Endothelial cell of umbilical vein (primary cell): Measurements from ENCODE around the gene USP6. TPM values are rescaled to one million over a fixed set of nuclear protein-coding genes. Genes with fewer than 3 reads are reported as not detected.
"Not testable (repeated sequence)": the region's sequence is repeated elsewhere in the genome, so short reads cannot be mapped to it uniquely, and the experiment has no call there.

Experiments used
- BruUV-seq: library from RNA; stranded (reverse); fragments of 400-500 nt; replicated peaks from 2 replicates; lab custom pipeline; 2021; lab: Mats Ljungman, UMichigan
- CTCF ChIA-PET: fragments of 300-600, 350-600 bp; sonication (Branson Sonifier 250); formaldehyde crosslinking; loops from one replicate; lab custom pipeline; 2021; ENCODE audit warnings: antibody characterized with exemption, inconsistent platforms; lab: Charles Lee
- POLR2A ChIA-PET: fragments of 300-600, 350-600 bp; sonication (Branson Sonifier 250); formaldehyde crosslinking; loops from one replicate; lab custom pipeline; 2021; ENCODE audit warnings: antibody characterized with exemption, inconsistent platforms; lab: Charles Lee
- DNase-seq: peaks from one replicate; pipeline ENCODE4 v3.0.0-alpha.2; 2011; ENCODE audit warnings: low read depth, low spot score
- FAIRE-seq: peaks from 2 replicates; lab custom pipeline; 2011; peaks lifted over from hg19 to GRCh38; lab: Jason Lieb, UNC
- H2AFZ ChIP-seq: 2 replicates; pipeline ENCODE4 v1.6.0; 2012; ENCODE audit warnings: low read depth, low read length, control low read depth, inconsistent platforms
- H3K27ac ChIP-seq: 2 replicates; pipeline ENCODE4 v1.5.1; 2011; ENCODE audit warnings: low read depth, mild to moderate bottlenecking, control low read depth, low read length, moderate library complexity; ENCODE audit not compliant: insufficient read depth
- H3K27me3 ChIP-seq, 2 experiments: 2 replicates each; pipeline versions ENCODE4 v1.6.0 to v1.6.1; 2011; ENCODE audit warnings: low read length in 2 of 2, mixed read lengths in 1 of 2; ENCODE audit not compliant: control insufficient read depth in 2 of 2, insufficient read depth in 2 of 2
- H3K36me3 ChIP-seq, 2 experiments: 2 replicates in 1 of 2; 3 replicates in 1 of 2; pipeline ENCODE4 v1.5.1; 2011; ENCODE audit warnings: low read length in 2 of 2, mild to moderate bottlenecking in 1 of 2, moderate library complexity in 1 of 2; ENCODE audit not compliant: control insufficient read depth in 2 of 2, insufficient read depth in 2 of 2; ENCODE audit errors: extremely low read depth in 1 of 2
- H3K4me1 ChIP-seq: 3 replicates; pipeline ENCODE4 v1.5.1; 2011; ENCODE audit warnings: mild to moderate bottlenecking, low read length; ENCODE audit not compliant: control insufficient read depth, insufficient read depth; ENCODE audit errors: extremely low read depth
- H3K4me2 ChIP-seq: 2 replicates; pipeline ENCODE4 v1.6.1; 2011; ENCODE audit warnings: low read length, control low read depth, mixed read lengths; ENCODE audit not compliant: insufficient read depth
- H3K4me3 ChIP-seq, 3 experiments: fragments of 200-600 bp in 1 of 3; sonication (generic), shearing (Covaris generic) in 1 of 3; replicated peaks in 1 of 3; 2 replicates each; pipeline ENCODE4 v1.5.1; 2011 to 2016; ENCODE audit warnings: control low read depth in 3 of 3, low read length in 3 of 3, mild to moderate bottlenecking in 2 of 3, inconsistent platforms in 1 of 3, low read depth in 1 of 3, moderate library complexity in 1 of 3; ENCODE audit not compliant: insufficient read depth in 1 of 3
- H3K79me2 ChIP-seq: 2 replicates; pipeline ENCODE4 v1.6.0; 2012; ENCODE audit warnings: low read length, inconsistent platforms; ENCODE audit not compliant: control insufficient read depth, insufficient read depth
- H3K9ac ChIP-seq: replicated peaks from 2 replicates; pipeline ENCODE3; 2011; ENCODE audit warnings: low read length, control low read depth; ENCODE audit not compliant: insufficient read depth; ENCODE audit errors: extremely low read depth
- H3K9me1 ChIP-seq: replicated peaks from 3 replicates; pipeline ENCODE4 v1.6.0; 2011; ENCODE audit warnings: mild to moderate bottlenecking, low read length; ENCODE audit not compliant: control insufficient read depth, insufficient read depth; ENCODE audit errors: extremely low read depth
- H3K9me3 ChIP-seq: replicated peaks from 2 replicates; pipeline ENCODE4 v1.5.1; 2012; ENCODE audit warnings: low read length, inconsistent platforms; ENCODE audit not compliant: control insufficient read depth, insufficient read depth
- H4K20me1 ChIP-seq: replicated peaks from 2 replicates; pipeline ENCODE3; 2011; ENCODE audit warnings: mild to moderate bottlenecking, low read length; ENCODE audit not compliant: control insufficient read depth, insufficient read depth; ENCODE audit errors: extremely low read depth
- FOS ChIP-seq: IDR thresholded peaks from 2 replicates; pipeline ENCODE4 v1.6.1; 2011; ENCODE audit warnings: mild to moderate bottlenecking, low read length, moderate library complexity, borderline replicate concordance; ENCODE audit not compliant: insufficient read depth
- JUN ChIP-seq: IDR thresholded peaks from 2 replicates; pipeline ENCODE4 v1.6.1; 2011; ENCODE audit warnings: borderline replicate concordance, low read depth; ENCODE audit not compliant: insufficient read length, insufficient read depth
- dilution Hi-C: fragments of 300-500 bp; cut with MboI; formaldehyde crosslinking; loops from one replicate; pipeline ENCODE4 v1.15.0; 2019; ENCODE audit warnings: low sequenced_read_pairs; ENCODE audit not compliant: extremely low pct_ligation_motif_present
- intact Hi-C: fragments of 100-400 bp; cut with micrococcal nuclease; formaldehyde crosslinking; loops from one replicate; pipeline ENCODE4 v1.10.0; 2022
- polyA plus RNA-seq, 4 experiments: library from polyadenylated mRNA; depleted of rRNA in 3 of 4; stranded (reverse) in 3 of 4; unstranded in 1 of 4; fragments of >200 nt; gene quantifications; 2 replicates each; pipeline versions ENCODE4 v1.2.1 to v1.2.3, GENCODE V29; 2011 to 2012; ENCODE audit warnings: missing spikeins in 1 of 4
- total RNA-seq: library from RNA; stranded (reverse); gene quantifications from 2 replicates; pipeline ENCODE4 v1.2.3, GENCODE V29; 2021

USP6 gene
- total and polyA plus RNA-seq, 2 donors (not counting 3 experiments of a cell fraction or from before 2014, with no cell fraction given) = under 0.01 to 0.15 TPM

DNA sequence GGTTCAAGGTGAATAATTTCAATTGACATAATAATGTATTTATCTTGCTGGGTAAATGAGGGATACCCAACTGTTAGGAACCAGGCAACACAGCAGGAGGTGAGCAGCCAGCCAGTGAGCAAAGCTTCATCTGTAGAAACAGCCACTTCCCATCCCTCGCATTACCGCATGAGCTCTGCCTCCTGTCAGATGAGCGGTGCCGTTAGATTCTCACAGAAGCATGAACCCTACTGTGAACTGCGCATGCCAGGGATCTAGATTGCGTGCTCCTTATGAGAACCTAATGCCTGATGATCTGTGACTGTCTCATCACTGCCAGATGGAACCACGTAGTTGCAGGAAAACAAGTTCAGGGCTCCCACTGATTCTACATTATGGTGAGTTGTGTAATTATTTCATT is 9.1 kb downstream of the USP6 start:
- H3K4me1 ChIP-seq, H3K79me2 ChIP-seq, H3K4me2 ChIP-seq, BruUV-seq, H3K9me1 ChIP-seq, POLR2A ChIA-PET, FAIRE-seq, H3K9me3 ChIP-seq, H3K4me3 ChIP-seq, dilution Hi-C loops, DNase-seq, H3K36me3 ChIP-seq, H3K9ac ChIP-seq, intact Hi-C loops, H4K20me1 ChIP-seq, H2AFZ ChIP-seq, H3K27ac ChIP-seq: not testable (repeated sequence)
- CTCF ChIA-PET = interaction anchor here (0.7 kb wide), 1 partner anchor 160 kb away, joined by 4 read pairs; no protein-coding TSS in a partner anchor
- H3K27me3 ChIP-seq = peaks cover 18 to 20% of the 10 kb centered on the region in 2 experiments

DNA sequence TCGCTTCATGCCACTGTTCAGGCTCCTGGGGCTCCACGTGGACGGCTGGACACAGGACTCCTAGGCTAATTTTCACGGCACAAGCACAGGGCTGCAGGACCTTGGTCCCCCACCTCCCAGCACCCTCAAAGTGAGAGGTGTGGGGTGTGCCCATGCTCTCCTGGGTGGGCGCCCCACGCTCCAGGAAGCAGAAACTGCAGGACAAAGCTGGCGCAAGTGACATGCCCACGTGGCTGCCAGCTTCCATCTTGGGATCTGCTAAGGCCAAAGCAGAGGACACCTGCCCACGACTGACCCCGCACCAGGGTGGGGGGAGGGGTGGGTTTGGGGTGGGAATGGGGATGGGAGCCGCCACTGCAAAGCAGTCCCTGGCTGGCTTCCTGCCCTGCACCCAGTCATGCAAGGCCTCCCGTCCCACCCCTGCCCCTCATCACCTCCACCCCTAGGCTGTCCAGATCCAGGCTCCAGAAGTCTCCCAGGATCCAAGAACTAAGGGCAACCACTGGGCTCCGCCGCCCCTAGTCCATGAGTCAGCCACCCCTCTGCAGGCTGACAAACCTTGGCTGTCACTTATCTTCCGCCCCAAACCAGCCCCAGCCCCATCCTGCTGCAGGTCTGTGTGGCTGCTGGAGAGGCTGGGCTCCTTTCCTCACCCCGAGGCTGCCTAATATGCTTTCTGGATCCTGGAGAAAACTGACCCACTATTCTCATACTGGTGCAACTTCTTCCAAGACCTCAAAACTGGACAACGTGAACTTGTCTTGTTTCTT is 11.1 kb downstream of the USP6 start:
- intact Hi-C loops (no loop called here), dilution Hi-C loops (no loop called here)
- no TSS peak for BruUV-seq
- ChIA-PET CTCF (no interaction called here), POLR2A (no interaction called here)
- H3K4me3 ChIP-seq = no peak overlapping the region
- no peaks in the 10 kb centered on the region for H3K36me3 ChIP-seq
- no peak for TF ChIP-seq FOS
- TF ChIP-seq JUN = no peak
- H3K4me2 ChIP-seq = no peak overlapping the region
- H2AFZ ChIP-seq = no peak overlapping the region
- FAIRE-seq (no peak), DNase-seq (no peak)
- H3K9ac ChIP-seq = no peak overlapping the region
- no peaks in the 10 kb centered on the region for H4K20me1 ChIP-seq
- H3K79me2 ChIP-seq = no peaks in the 10 kb centered on the region
- no peaks in the 10 kb centered on the region for H3K9me1 ChIP-seq
- H3K9me3 ChIP-seq = no peaks in the 10 kb centered on the region
- no peak overlapping the region for H3K27ac ChIP-seq
- peaks cover 13 to 16% of the 10 kb centered on the region in 2 experiments for H3K27me3 ChIP-seq
- no peaks in the 10 kb centered on the region for H3K4me1 ChIP-seq
